K562 (cell line): ENCODE data around the gene GLDC. TPM values are rescaled to one million over a fixed set of nuclear protein-coding genes. Genes with fewer than 3 reads are reported as not detected.

Experiments
- REST ChIP-seq, 2 experiments: fragments of 450-650 bp; formaldehyde crosslinking in 1 of 2; IDR thresholded peaks; 2 replicates each; pipeline versions ENCODE4 v1.4.0 to v1.6.1; 2014 to 2020; ENCODE audit warnings: mild to moderate bottlenecking in 2 of 2, borderline replicate concordance in 1 of 2, low read depth in 1 of 2
- polyA plus RNA-seq, 8 experiments: library from polyadenylated mRNA; depleted of rRNA in 4 of 8; stranded (reverse) in 5 of 8; unstranded in 3 of 8; fragments of >200 nt; fragmentation: Nextera tagmentation in 2 of 8; fragmentation: Illumina TruSeq in 1 of 8; extraction: Ambion mirVana in 2 of 8; extraction: Trizol in 1 of 8; gene quantifications; 2 replicates each; pipeline versions ENCODE4 v1.2.1 to v1.2.3, GENCODE V29; 2011 to 2014; ENCODE audit warnings: inconsistent platforms in 1 of 8, missing spikeins in 1 of 8
- total RNA-seq, 7 experiments: library from RNA; depleted of rRNA in 6 of 7; stranded (reverse); fragments of >200 nt in 6 of 7; fragmentation: Illumina TruSeq in 2 of 7; extraction: Trizol in 2 of 7; gene quantifications; 2 replicates each; pipeline versions ENCODE4 v1.2.1 to v1.2.3, GENCODE V29; 2011 to 2021; ENCODE audit warnings: low replicate concordance in 1 of 7

GLDC gene
- total and polyA plus RNA-seq, 9 of the 15 experiments (the other 6 are each of a cell fraction or from before 2014, with no cell fraction given), result 0.03 to 0.27 (median 0.08) TPM; not detected in 6

- TF ChIP-seq REST (IDR thresholded peaks at IDR 0.05; ENCODE audit: borderline replicate concordance), result no peak
- TF ChIP-seq REST (CRISPR knock-in tag; IDR thresholded peaks at IDR 0.05; ENCODE audit: low read depth), result no peak
Measured at GRCh38 chr9:6525326-6526045, 120.0 kb downstream of the GLDC start (continued).
